GM12878 (cell line): ENCODE results near the gene MYMK. TPM values are rescaled to one million over a fixed set of nuclear protein-coding genes. Genes with fewer than 3 reads are reported as not detected.

Experiments used
- ATAC-seq: fragments of 200-7000 bp; cut with Tn5 transposase; 3 replicates; pipeline ENCODE4 v1.9.1; 2020; ENCODE audit warnings: mild to moderate bottlenecking, moderate library complexity
- BruUV-seq: library from RNA; stranded (reverse); fragments of 400-500 nt; replicated peaks from 2 replicates; lab custom pipeline; 2021; lab: Mats Ljungman, UMichigan
- CTCF ChIA-PET: fragments of 300-600 bp; sonication (Branson Sonifier 250); formaldehyde crosslinking; extraction: SDS; loops from one replicate; lab custom pipeline; 2021; ENCODE audit warnings: inconsistent platforms; lab: Yijun Ruan, JAX
- POLR2A ChIA-PET: fragments of 350-600 bp; formaldehyde crosslinking; extraction: SDS; loops from one replicate; lab custom pipeline; 2021; ENCODE audit warnings: inconsistent platforms; lab: Charles Lee
- RAD21 ChIA-PET: fragments of 300-600 bp; sonication (Branson Sonifier 250); formaldehyde crosslinking; loops from one replicate; lab custom pipeline; 2023; ENCODE audit warnings: antibody characterized with exemption; ENCODE audit not compliant: unreplicated experiment; lab: Charles Lee
- SMC1A ChIA-PET: fragments of 300-600 bp; sonication (Branson Sonifier 250); formaldehyde crosslinking; loops from one replicate; lab custom pipeline; 2023; ENCODE audit not compliant: unreplicated experiment, uncharacterized antibody; lab: Charles Lee
- DNase-seq: peaks from one replicate; pipeline ENCODE4 v3.0.0-alpha.2; 2011; ENCODE audit warnings: low read depth, low spot score
- FAIRE-seq: peaks from 3 replicates; lab custom pipeline; 2011; peaks lifted over from hg19 to GRCh38; lab: Jason Lieb, UNC
- H2AFZ ChIP-seq: 2 replicates; pipeline ENCODE4 v1.6.0; 2011; ENCODE audit warnings: low read depth, low read length, control low read depth; ENCODE audit not compliant: control insufficient read depth
- H3K27ac ChIP-seq: 2 replicates; pipeline ENCODE4 v1.5.1; 2011; ENCODE audit warnings: control low read depth; ENCODE audit not compliant: control insufficient read depth, insufficient read depth
- H3K27me3 ChIP-seq, 2 experiments: replicated peaks in 1 of 2; 2 replicates each; pipeline versions ENCODE4 v1.6.0 to v1.6.1; 2011; ENCODE audit warnings: low read length in 1 of 2; ENCODE audit not compliant: control insufficient read depth in 2 of 2, insufficient read depth in 2 of 2
- H3K36me3 ChIP-seq, 2 experiments: 2 replicates each; pipeline ENCODE4 v1.5.1; 2011; ENCODE audit warnings: low read length in 1 of 2; ENCODE audit not compliant: control insufficient read depth in 2 of 2, insufficient read depth in 2 of 2
- H3K4me1 ChIP-seq: 2 replicates; pipeline ENCODE4 v1.6.1; 2011; ENCODE audit warnings: mild to moderate bottlenecking, low read length, moderate library complexity, mixed read lengths; ENCODE audit not compliant: control insufficient read depth, insufficient read depth
- H3K4me2 ChIP-seq: 2 replicates; pipeline ENCODE4 v1.6.0; 2011; ENCODE audit warnings: control low read depth; ENCODE audit not compliant: control insufficient read depth, insufficient read depth
- H3K4me3 ChIP-seq: fragments of 200-600 bp; sonication (generic); 2 replicates; pipeline ENCODE4 v1.5.1; 2016
- H3K79me2 ChIP-seq: 2 replicates; pipeline ENCODE4 v1.6.0; 2011; ENCODE audit warnings: low read length; ENCODE audit not compliant: control insufficient read depth, insufficient read depth
- H3K9ac ChIP-seq: 2 replicates; pipeline ENCODE4 v1.8.0; 2011; ENCODE audit warnings: low read length, control low read depth, mixed read lengths; ENCODE audit not compliant: control insufficient read depth, insufficient read depth
- H3K9me3 ChIP-seq: replicated peaks from 3 replicates; pipeline ENCODE4 v1.5.1; 2011; ENCODE audit warnings: mild to moderate bottlenecking, low read length; ENCODE audit not compliant: control insufficient read depth, insufficient read depth
- H4K20me1 ChIP-seq: 2 replicates; pipeline ENCODE4 v1.6.0; 2011; ENCODE audit not compliant: control insufficient read depth, insufficient read depth
- ATF7 ChIP-seq: fragments of 450-650 bp; IDR thresholded peaks from 2 replicates; pipeline ENCODE4 v1.6.1; 2016; ENCODE audit warnings: low read depth, mild to moderate bottlenecking
- BMI1 ChIP-seq: fragments of 450-650 bp; IDR thresholded peaks from 2 replicates; pipeline ENCODE4 v1.6.1; 2016; ENCODE audit warnings: mild to moderate bottlenecking, moderate library complexity, borderline replicate concordance
- CREM ChIP-seq: IDR thresholded peaks from 2 replicates; pipeline ENCODE4 v1.6.1; 2014; ENCODE audit warnings: antibody characterized with exemption, low read depth
- IRF5 ChIP-seq: fragments of 450-650 bp; IDR thresholded peaks from 2 replicates; pipeline ENCODE4 v1.6.1; 2017; ENCODE audit warnings: borderline replicate concordance
- POLR2AphosphoS2 ChIP-seq: IDR thresholded peaks from 2 replicates; pipeline ENCODE4 v1.6.1; 2011; ENCODE audit warnings: low read depth, mild to moderate bottlenecking, low read length, improper control_type of control experiment, moderate library complexity
- SREBF2 ChIP-seq: IDR thresholded peaks from 2 replicates; pipeline ENCODE4 v1.6.1; 2012; ENCODE audit warnings: mild to moderate bottlenecking, low read length
- ZBTB4 ChIP-seq: fragments of 450-650 bp; formaldehyde crosslinking; IDR thresholded peaks from 2 replicates; pipeline ENCODE4 v1.4.0; 2022; ENCODE audit warnings: mild to moderate bottlenecking, moderate library complexity
- whole genome bisulfite sequencing: methylation state at CpG from one replicate; pipeline ENCODE4 v1.1.6; 2016; ENCODE audit warnings: low lambda C conversion rate; ENCODE audit not compliant: insufficient replicate concordance, insufficient coverage; ENCODE audit errors: missing lambda C conversion rate; 5-methylcytosine and 5-hydroxymethylcytosine counted together
- in situ Hi-C: fragments of 300-500 bp; cut with MboI; formaldehyde crosslinking; loops from 9 replicates; pipeline ENCODE4 v1.14.3; 2018; ENCODE audit warnings: mixed read lengths
- intact Hi-C: fragments of 100-400 bp; cut with micrococcal nuclease; formaldehyde crosslinking; loops from one replicate; pipeline ENCODE4 v1.14.2; 2022; ENCODE audit not compliant: unreplicated experiment
- polyA plus RNA-seq, 11 experiments: library from polyadenylated mRNA; depleted of rRNA in 4 of 11; unstranded in 6 of 11; stranded (reverse) in 5 of 11; fragments of >200 nt; fragmentation: Nextera tagmentation in 4 of 11; fragmentation: Illumina TruSeq in 1 of 11; extraction: Ambion mirVana in 4 of 11; extraction: Trizol in 1 of 11; gene quantifications; 1 replicate in 1 of 11; 2 replicates in 10 of 11; pipeline versions ENCODE4 v1.2.1 to v1.2.3, GENCODE V29; 2011 to 2016; ENCODE audit warnings: inconsistent platforms in 2 of 11, missing spikeins in 2 of 11, low read depth in 1 of 11
- total RNA-seq, 4 experiments: library from RNA; depleted of rRNA in 3 of 4; stranded (reverse); fragments of >200 nt in 3 of 4; fragmentation: Illumina TruSeq in 1 of 4; extraction: Trizol in 1 of 4; gene quantifications; 2 replicates each; pipeline versions ENCODE4 v1.2.1 to v1.2.3, GENCODE V29; 2013 to 2021
- TF ChIP-seq, protein P1 (sequence below): fragments of 450-650 bp; IDR thresholded peaks from 2 replicates; pipeline ENCODE4 v1.6.1; 2016; ENCODE audit warnings: mild to moderate bottlenecking

The MYMK gene
- total and polyA plus RNA-seq, 10 of the 15 experiments (the other 5 are each of a cell fraction or from before 2014, with no cell fraction given), result not detected

- FAIRE-seq (no peak), DNase-seq (no peak), ATAC-seq (no peak)
- ChIA-PET POLR2A (interaction anchor here (0.5 to 0.6 kb wide), 2 partner anchors 34 to 79 kb away, joined by 3 read pairs; partner anchors contain the start of gene CACFD1), RAD21 (no interaction called here), CTCF (interaction anchor here (1.3 to 2.1 kb wide), 2 partner anchors 308 to 312 kb away, joined by 4 to 5 read pairs; no protein-coding TSS in a partner anchor), SMC1A (interaction anchor here (0.6 kb wide), 1 partner anchor 482 kb away, joined by 3 read pairs; no protein-coding TSS in a partner anchor)
- in situ Hi-C loops (no loop called here), intact Hi-C loops (no loop called here)
- BruUV-seq, result no TSS peak
- H3K27ac ChIP-seq, result no peak overlapping the region
- H3K4me3 ChIP-seq, result no peak overlapping the region
- no peaks in the 10 kb centered on the region; a peak in 3 of 4 replicates for H3K27me3 ChIP-seq
- no peaks in the 10 kb centered on the region for H3K79me2 ChIP-seq
- H3K4me1 ChIP-seq, result no peaks in the 10 kb centered on the region
- no peak overlapping the region for H3K4me2 ChIP-seq
- no peaks in the 10 kb centered on the region for H3K36me3 ChIP-seq
- WGBS, result 50% methylated on average over 23 of the region's 23 CpGs
- H3K9ac ChIP-seq, result no peak overlapping the region
- H3K9me3 ChIP-seq, result no peaks in the 10 kb centered on the region
- H4K20me1 ChIP-seq, result no peaks in the 10 kb centered on the region
- H2AFZ ChIP-seq, result no peak overlapping the region
- no peak for TF ChIP-seq POLR2AphosphoS2
- TF ChIP-seq IRF5, result no peak
- no peak for TF ChIP-seq ATF7
- no peak for TF ChIP-seq BMI1
- TF ChIP-seq, protein P1, sequence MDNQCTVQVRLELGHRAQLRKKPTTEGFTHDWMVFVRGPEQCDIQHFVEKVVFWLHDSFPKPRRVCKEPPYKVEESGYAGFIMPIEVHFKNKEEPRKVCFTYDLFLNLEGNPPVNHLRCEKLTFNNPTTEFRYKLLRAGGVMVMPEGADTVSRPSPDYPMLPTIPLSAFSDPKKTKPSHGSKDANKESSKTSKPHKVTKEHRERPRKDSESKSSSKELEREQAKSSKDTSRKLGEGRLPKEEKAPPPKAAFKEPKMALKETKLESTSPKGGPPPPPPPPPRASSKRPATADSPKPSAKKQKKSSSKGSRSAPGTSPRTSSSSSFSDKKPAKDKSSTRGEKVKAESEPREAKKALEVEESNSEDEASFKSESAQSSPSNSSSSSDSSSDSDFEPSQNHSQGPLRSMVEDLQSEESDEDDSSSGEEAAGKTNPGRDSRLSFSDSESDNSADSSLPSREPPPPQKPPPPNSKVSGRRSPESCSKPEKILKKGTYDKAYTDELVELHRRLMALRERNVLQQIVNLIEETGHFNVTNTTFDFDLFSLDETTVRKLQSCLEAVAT, result no peak
- TF ChIP-seq ZBTB4, result no peak
- no peak for TF ChIP-seq CREM
- no peak for TF ChIP-seq SREBF2
Measured at GRCh38 chr9:133493845-133494540, 30.8 kb downstream of the MYMK start.
